HEK293T (cell line): ENCODE results near the gene ARL10.

ENCODE experiments used
- BHLHE40 ChIP-seq: fragments of 450-650 bp; IDR thresholded peaks from 2 replicates; pipeline ENCODE4 v1.6.1; 2016; ENCODE audit warnings: mild to moderate bottlenecking, moderate library complexity, borderline replicate concordance
- ELF4 ChIP-seq: fragments of 450-650 bp; IDR thresholded peaks from 2 replicates; pipeline ENCODE4 v1.6.1; 2017; ENCODE audit warnings: antibody characterized with exemption
- FOXK2 ChIP-seq: fragments of 450-650 bp; IDR thresholded peaks from 2 replicates; pipeline ENCODE4 v1.6.1; 2016; ENCODE audit warnings: mild to moderate bottlenecking
- FOXM1 ChIP-seq: fragments of 450-650 bp; IDR thresholded peaks from 2 replicates; pipeline ENCODE4 v1.6.1; 2017; ENCODE audit warnings: mild to moderate bottlenecking, borderline replicate concordance
- NFRKB ChIP-seq: fragments of 450-650 bp; IDR thresholded peaks from 2 replicates; pipeline ENCODE4 v1.6.1; 2016; ENCODE audit warnings: mild to moderate bottlenecking, moderate library complexity
- PKNOX1 ChIP-seq: fragments of 450-650 bp; IDR thresholded peaks from 2 replicates; pipeline ENCODE4 v1.6.1; 2016
- SP1 ChIP-seq: fragments of 450-650 bp; IDR thresholded peaks from 2 replicates; pipeline ENCODE4 v1.6.1; 2017
- SUZ12 ChIP-seq: fragments of 450-650 bp; IDR thresholded peaks from 2 replicates; pipeline ENCODE4 v1.6.1; 2016; ENCODE audit warnings: mild to moderate bottlenecking
- TARDBP ChIP-seq: fragments of 450-650 bp; IDR thresholded peaks from 2 replicates; pipeline ENCODE4 v1.6.1; 2016
- ZNF384 ChIP-seq: fragments of 450-650 bp; IDR thresholded peaks from 2 replicates; pipeline ENCODE4 v1.6.1; 2016

GRCh38 chr5:176383961-176384360, 18.7 kb downstream of the ARL10 start:
- TF ChIP-seq SP1 (no peak), FOXK2 (no peak), TARDBP (no peak), ELF4 (no peak), PKNOX1 (no peak), SUZ12 (no peak), ZNF384 (no peak), BHLHE40 (no peak), NFRKB (no peak), FOXM1 (no peak)
